GM12878 (cell line): ENCODE measurements around the gene RPS27L. TPM values are rescaled to one million over a fixed set of nuclear protein-coding genes. Genes with fewer than 3 reads are reported as not detected.

Source experiments
- ATAC-seq: fragments of 200-7000 bp; cut with Tn5 transposase; 3 replicates; pipeline ENCODE4 v1.9.1; 2020; ENCODE audit warnings: mild to moderate bottlenecking, moderate library complexity
- BruUV-seq: library from RNA; stranded (reverse); fragments of 400-500 nt; replicated peaks from 2 replicates; lab custom pipeline; 2021; lab: Mats Ljungman, UMichigan
- CTCF ChIA-PET: fragments of 300-600 bp; sonication (Branson Sonifier 250); formaldehyde crosslinking; extraction: SDS; loops from one replicate; lab custom pipeline; 2021; ENCODE audit warnings: inconsistent platforms; lab: Yijun Ruan, JAX
- POLR2A ChIA-PET: fragments of 350-600 bp; formaldehyde crosslinking; extraction: SDS; loops from one replicate; lab custom pipeline; 2021; ENCODE audit warnings: inconsistent platforms; lab: Charles Lee
- RAD21 ChIA-PET: fragments of 300-600 bp; sonication (Branson Sonifier 250); formaldehyde crosslinking; loops from one replicate; lab custom pipeline; 2023; ENCODE audit warnings: antibody characterized with exemption; ENCODE audit not compliant: unreplicated experiment; lab: Charles Lee
- SMC1A ChIA-PET: fragments of 300-600 bp; sonication (Branson Sonifier 250); formaldehyde crosslinking; loops from one replicate; lab custom pipeline; 2023; ENCODE audit not compliant: unreplicated experiment, uncharacterized antibody; lab: Charles Lee
- DNase-seq: peaks from one replicate; pipeline ENCODE4 v3.0.0-alpha.2; 2011; ENCODE audit warnings: low read depth, low spot score
- FAIRE-seq: peaks from 3 replicates; lab custom pipeline; 2011; peaks lifted over from hg19 to GRCh38; lab: Jason Lieb, UNC
- H2AFZ ChIP-seq: 2 replicates; pipeline ENCODE4 v1.6.0; 2011; ENCODE audit warnings: low read depth, low read length, control low read depth; ENCODE audit not compliant: control insufficient read depth
- H3K27ac ChIP-seq: 2 replicates; pipeline ENCODE4 v1.5.1; 2011; ENCODE audit warnings: control low read depth; ENCODE audit not compliant: control insufficient read depth, insufficient read depth
- H3K27me3 ChIP-seq, 2 experiments: replicated peaks in 1 of 2; 2 replicates each; pipeline versions ENCODE4 v1.6.0 to v1.6.1; 2011; ENCODE audit warnings: low read length in 1 of 2; ENCODE audit not compliant: control insufficient read depth in 2 of 2, insufficient read depth in 2 of 2
- H3K36me3 ChIP-seq, 2 experiments: 2 replicates each; pipeline ENCODE4 v1.5.1; 2011; ENCODE audit warnings: low read length in 1 of 2; ENCODE audit not compliant: control insufficient read depth in 2 of 2, insufficient read depth in 2 of 2
- H3K4me1 ChIP-seq: 2 replicates; pipeline ENCODE4 v1.6.1; 2011; ENCODE audit warnings: mild to moderate bottlenecking, low read length, moderate library complexity, mixed read lengths; ENCODE audit not compliant: control insufficient read depth, insufficient read depth
- H3K4me2 ChIP-seq: 2 replicates; pipeline ENCODE4 v1.6.0; 2011; ENCODE audit warnings: control low read depth; ENCODE audit not compliant: control insufficient read depth, insufficient read depth
- H3K4me3 ChIP-seq: fragments of 200-600 bp; sonication (generic); 2 replicates; pipeline ENCODE4 v1.5.1; 2016
- H3K79me2 ChIP-seq: 2 replicates; pipeline ENCODE4 v1.6.0; 2011; ENCODE audit warnings: low read length; ENCODE audit not compliant: control insufficient read depth, insufficient read depth
- H3K9ac ChIP-seq: 2 replicates; pipeline ENCODE4 v1.8.0; 2011; ENCODE audit warnings: low read length, control low read depth, mixed read lengths; ENCODE audit not compliant: control insufficient read depth, insufficient read depth
- H3K9me3 ChIP-seq: replicated peaks from 3 replicates; pipeline ENCODE4 v1.5.1; 2011; ENCODE audit warnings: mild to moderate bottlenecking, low read length; ENCODE audit not compliant: control insufficient read depth, insufficient read depth
- H4K20me1 ChIP-seq: 2 replicates; pipeline ENCODE4 v1.6.0; 2011; ENCODE audit not compliant: control insufficient read depth, insufficient read depth
- ATF2 ChIP-seq: IDR thresholded peaks from 2 replicates; pipeline ENCODE4 v1.6.1; 2012; ENCODE audit warnings: low read length, inconsistent platforms
- PBX3 ChIP-seq: IDR thresholded peaks from 2 replicates; pipeline ENCODE4 v1.6.1; 2011; ENCODE audit warnings: mild to moderate bottlenecking, low read depth, low read length, moderate library complexity; ENCODE audit not compliant: insufficient replicate concordance
- RAD51 ChIP-seq: fragments of 450-650 bp; IDR thresholded peaks from 2 replicates; pipeline ENCODE4 v1.6.1; 2016; ENCODE audit warnings: moderate library complexity, mild to moderate bottlenecking, inconsistent platforms
- WGBS: methylation state at CpG from one replicate; pipeline ENCODE4 v1.1.6; 2016; ENCODE audit warnings: low lambda C conversion rate; ENCODE audit not compliant: insufficient replicate concordance, insufficient coverage; ENCODE audit errors: missing lambda C conversion rate; 5-methylcytosine and 5-hydroxymethylcytosine counted together
- in situ Hi-C: fragments of 300-500 bp; cut with MboI; formaldehyde crosslinking; loops from 9 replicates; pipeline ENCODE4 v1.14.3; 2018; ENCODE audit warnings: mixed read lengths
- intact Hi-C: fragments of 100-400 bp; cut with micrococcal nuclease; formaldehyde crosslinking; loops from one replicate; pipeline ENCODE4 v1.14.2; 2022; ENCODE audit not compliant: unreplicated experiment
- polyA plus RNA-seq, 11 experiments: library from polyadenylated mRNA; depleted of rRNA in 4 of 11; unstranded in 6 of 11; stranded (reverse) in 5 of 11; fragments of >200 nt; fragmentation: Nextera tagmentation in 4 of 11; fragmentation: Illumina TruSeq in 1 of 11; extraction: Ambion mirVana in 4 of 11; extraction: Trizol in 1 of 11; gene quantifications; 1 replicate in 1 of 11; 2 replicates in 10 of 11; pipeline versions ENCODE4 v1.2.1 to v1.2.3, GENCODE V29; 2011 to 2016; ENCODE audit warnings: inconsistent platforms in 2 of 11, missing spikeins in 2 of 11, low read depth in 1 of 11
- total RNA-seq, 4 experiments: library from RNA; depleted of rRNA in 3 of 4; stranded (reverse); fragments of >200 nt in 3 of 4; fragmentation: Illumina TruSeq in 1 of 4; extraction: Trizol in 1 of 4; gene quantifications; 2 replicates each; pipeline versions ENCODE4 v1.2.1 to v1.2.3, GENCODE V29; 2013 to 2021
- TF ChIP-seq, protein P1 (sequence below): fragments of 450-650 bp; IDR thresholded peaks from 2 replicates; pipeline ENCODE4 v1.6.1; 2014; ENCODE audit warnings: mild to moderate bottlenecking

The RPS27L gene
- total and polyA plus RNA-seq, 10 of the 15 experiments (the other 5 are each of a cell fraction or from before 2014, with no cell fraction given), result 133 to 970 (median 220) TPM

DNA sequence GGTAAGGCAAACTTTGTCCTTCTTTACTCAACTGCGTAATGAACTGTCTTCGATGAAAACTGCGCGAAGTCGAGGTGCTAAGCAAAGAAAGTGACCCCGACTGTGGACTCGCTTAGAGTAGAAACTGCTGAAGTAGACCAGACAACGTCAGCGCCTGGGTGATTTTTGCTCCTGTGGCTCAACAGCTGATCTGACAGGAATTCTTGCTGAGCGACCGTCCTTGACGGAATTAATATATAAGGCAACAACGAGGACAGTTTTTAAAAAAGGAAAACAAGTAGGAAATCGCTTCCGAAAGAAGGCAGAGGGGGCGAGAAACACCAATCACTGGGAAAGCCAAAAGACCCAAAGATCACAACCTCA, 541 bp downstream of the RPS27L start:
- intact Hi-C loops (loop anchor here (2.0 to 10.0 kb wide), 5 partner anchors 32 to 248 kb away; partner anchors contain the start of genes APH1B, LACTB and RAB8B), in situ Hi-C loops (no loop called here)
- Histone ChIP-seq H3K9ac (peak overlapping the region; percentile 96), H3K27me3 (no peaks in the 10 kb centered on the region), H3K4me3 (peak overlapping the region; percentile 78), H3K27ac (peak overlapping the region; percentile 96), H3K4me1 (peaks cover 7% of the 10 kb centered on the region), H3K79me2 (peaks cover 34% of the 10 kb centered on the region), H3K4me2 (peak overlapping the region; percentile 75), H3K36me3 (peaks cover 0 to 15% of the 10 kb centered on the region in 2 experiments; a peak in 1 of 4 replicates), H4K20me1 (no peaks in the 10 kb centered on the region), H2AFZ (peak overlapping the region; percentile 95), H3K9me3 (no peaks in the 10 kb centered on the region; the same call in 1 of the 3 replicates)
- ATAC-seq (peak; percentile 59), FAIRE-seq (no peak), DNase-seq (no peak)
- TF ChIP-seq, protein P1, sequence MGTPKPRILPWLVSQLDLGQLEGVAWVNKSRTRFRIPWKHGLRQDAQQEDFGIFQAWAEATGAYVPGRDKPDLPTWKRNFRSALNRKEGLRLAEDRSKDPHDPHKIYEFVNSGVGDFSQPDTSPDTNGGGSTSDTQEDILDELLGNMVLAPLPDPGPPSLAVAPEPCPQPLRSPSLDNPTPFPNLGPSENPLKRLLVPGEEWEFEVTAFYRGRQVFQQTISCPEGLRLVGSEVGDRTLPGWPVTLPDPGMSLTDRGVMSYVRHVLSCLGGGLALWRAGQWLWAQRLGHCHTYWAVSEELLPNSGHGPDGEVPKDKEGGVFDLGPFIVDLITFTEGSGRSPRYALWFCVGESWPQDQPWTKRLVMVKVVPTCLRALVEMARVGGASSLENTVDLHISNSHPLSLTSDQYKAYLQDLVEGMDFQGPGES, result no peak
- TF ChIP-seq ATF2, result no peak
- TF ChIP-seq RAD51, result 0 out of 2 replicates have a peak, but pooled peaks have one; percentile 8
- peak; percentile 4 for TF ChIP-seq PBX3
- RAD21 ChIA-PET, result interaction anchor here (0.8 to 3.4 kb wide), 5 partner anchors 21 to 82 kb away, joined by 3 to 16 read pairs (median 3); no protein-coding TSS in a partner anchor
- POLR2A ChIA-PET, result interaction anchor here (0.7 to 2.7 kb wide), 11 partner anchors 10 to 96 kb away, joined by 3 to 22 read pairs (median 4); partner anchors contain the start of gene RAB8B
- CTCF ChIA-PET, result interaction anchor here (0.7 to 2.3 kb wide), 8 partner anchors 9 to 246 kb away, joined by 3 to 7 read pairs (median 4); no protein-coding TSS in a partner anchor
- WGBS, result 2% methylated on average over 16 of the region's 16 CpGs
- TSS peak; percentile 83 for BruUV-seq
- SMC1A ChIA-PET, result interaction anchor here (0.8 to 6.0 kb wide), 12 partner anchors 19 to 136 kb away, joined by 3 to 39 read pairs (median 3); no protein-coding TSS in a partner anchor
